WTC11 (cell line): ENCODE data around the gene ASMT. TPM values are rescaled to one million over a fixed set of nuclear protein-coding genes. Genes with fewer than 3 reads are reported as not detected.

Source experiments
- ATAC-seq: fragments of 200-7000 bp; cut with Tn5 transposase; 2 replicates; pipeline ENCODE4 v1.10.0; 2021; ENCODE audit warnings: mild to moderate bottlenecking, moderate library complexity
- CTCF ChIA-PET: fragments of 300-600 bp; sonication (Branson Sonifier 250); formaldehyde crosslinking; loops from one replicate; lab custom pipeline; 2021; ENCODE audit warnings: antibody characterized with exemption; lab: Charles Lee
- POLR2A ChIA-PET: fragments of 350-600 bp; sonication (Branson Sonifier 250); formaldehyde crosslinking; loops from one replicate; lab custom pipeline; 2021; ENCODE audit warnings: antibody characterized with exemption; lab: Charles Lee
- DNase-seq: peaks from one replicate; pipeline ENCODE4 v3.0.0; 2021; ENCODE audit warnings: low spot score
- H3K27ac Mint-ChIP-seq: 2 replicates; pipeline ENCODE4 v1.8.0; 2021; ENCODE audit warnings: mixed read lengths
- H3K27me3 Mint-ChIP-seq: 2 replicates; pipeline ENCODE4 v1.8.0; 2021; ENCODE audit warnings: low read depth, mild to moderate bottlenecking, moderate library complexity, mixed read lengths
- H3K36me3 Mint-ChIP-seq: 2 replicates; pipeline ENCODE4 v1.8.0; 2021; ENCODE audit warnings: mixed read lengths
- H3K4me1 Mint-ChIP-seq: 2 replicates; pipeline ENCODE4 v1.8.0; 2022; ENCODE audit warnings: mixed read lengths
- H3K4me3 Mint-ChIP-seq: 2 replicates; pipeline ENCODE4 v1.8.0; 2021; ENCODE audit warnings: mild to moderate bottlenecking, moderate library complexity, mixed read lengths
- H3K9me3 Mint-ChIP-seq: 2 replicates; pipeline ENCODE4 v1.8.0; 2021; ENCODE audit warnings: mixed read lengths
- AFF4 ChIP-seq: sonication (generic); formaldehyde crosslinking; IDR thresholded peaks from 2 replicates; pipeline ENCODE4 v1.8.1; 2023; ENCODE audit warnings: mild to moderate bottlenecking, missing genetic modification reagents, borderline replicate concordance
- AR ChIP-seq: fragments of 250-450 bp; sonication (Bioruptor Pico); IDR thresholded peaks from 2 replicates; pipeline ENCODE4 v1.9.0; 2021; ENCODE audit warnings: mild to moderate bottlenecking
- ATF1 ChIP-seq: sonication (generic); formaldehyde crosslinking; IDR thresholded peaks from 2 replicates; pipeline ENCODE4 v1.8.1; 2023; ENCODE audit warnings: mild to moderate bottlenecking, moderate library complexity, missing genetic modification reagents
- E2F4 ChIP-seq: sonication (generic); formaldehyde crosslinking; IDR thresholded peaks from 2 replicates; pipeline ENCODE4 v1.8.1; 2022; ENCODE audit warnings: low read depth, mild to moderate bottlenecking, moderate library complexity, missing genetic modification reagents, borderline replicate concordance
- ERG ChIP-seq: fragments of 250-450 bp; sonication (Bioruptor Pico); IDR thresholded peaks from 2 replicates; pipeline ENCODE4 v1.8.0; 2021; ENCODE audit warnings: mild to moderate bottlenecking
- NR3C1 ChIP-seq: sonication (generic); formaldehyde crosslinking; conservative IDR thresholded peaks from 2 replicates; pipeline ENCODE4 v1.8.1; 2023; ENCODE audit warnings: low read depth, mild to moderate bottlenecking, missing genetic modification reagents
- STAT6 ChIP-seq: sonication (generic); formaldehyde crosslinking; conservative IDR thresholded peaks from 2 replicates; pipeline ENCODE4 v1.8.1; 2023; ENCODE audit warnings: mild to moderate bottlenecking, low read depth, missing genetic modification reagents, moderate library complexity
- USF1 ChIP-seq: sonication (generic); formaldehyde crosslinking; IDR thresholded peaks from 2 replicates; pipeline ENCODE4 v1.8.0; 2022; ENCODE audit warnings: mild to moderate bottlenecking, missing genetic modification reagents
- ZNF281 ChIP-seq: sonication (generic); formaldehyde crosslinking; IDR thresholded peaks from 2 replicates; pipeline ENCODE4 v1.8.0; 2023; ENCODE audit warnings: mild to moderate bottlenecking, missing genetic modification reagents
- ZNF423 ChIP-seq: fragments of 250-450 bp; sonication (Bioruptor Pico); IDR thresholded peaks from 2 replicates; pipeline ENCODE4 v2.1.2; 2022; ENCODE audit warnings: mild to moderate bottlenecking, moderate library complexity
- ZSCAN18 ChIP-seq: fragments of 250-450 bp; sonication (Bioruptor Pico); IDR thresholded peaks from 2 replicates; pipeline ENCODE4 v2.1.2; 2022; ENCODE audit warnings: mild to moderate bottlenecking, moderate library complexity
- total RNA-seq: library from RNA; stranded (reverse); gene quantifications from 3 replicates; pipeline ENCODE4 v1.2.3, GENCODE V29; 2021

ASMT gene
- total RNA-seq, 1 experiment from 2014 or later, result 0.33 TPM

- no peak overlapping the region for H3K4me3 Mint-ChIP-seq
- no peak overlapping the region for H3K27ac Mint-ChIP-seq
- ATAC-seq (no peak), DNase-seq (no peak)
- POLR2A ChIA-PET, result no interaction called here
- H3K4me1 Mint-ChIP-seq, result peaks cover 13% of the 10 kb centered on the region
- peaks cover 7% of the 10 kb centered on the region; the same call in 1 of the 2 replicates for H3K27me3 Mint-ChIP-seq
- no peak for TF ChIP-seq STAT6
- no peak for TF ChIP-seq ZNF281 (CRISPR knock-in tag)
- no peak for TF ChIP-seq AR (CRISPR knock-in tag)
- no peak for TF ChIP-seq NR3C1 (CRISPR knock-in tag)
- no peak for TF ChIP-seq ERG (CRISPR knock-in tag)
- no peak for TF ChIP-seq E2F4
- no peak for TF ChIP-seq ZNF423 (CRISPR knock-in tag)
- TF ChIP-seq AFF4 (CRISPR knock-in tag), result no peak
- TF ChIP-seq ZSCAN18 (CRISPR knock-in tag), result no peak
- no peak for TF ChIP-seq USF1
- TF ChIP-seq ATF1 (CRISPR knock-in tag), result no peak
- peaks cover 34% of the 10 kb centered on the region for H3K36me3 Mint-ChIP-seq
- H3K9me3 Mint-ChIP-seq, result peaks cover 53% of the 10 kb centered on the region
- CTCF ChIA-PET, result no interaction called here
Measured at GRCh38 chrX:1646009-1646408, 31.1 kb downstream of the ASMT start.
